ENCODE data around the gene DMWD. TPM values are rescaled to one million over a fixed set of nuclear protein-coding genes. Genes with fewer than 3 reads are reported as not detected.

Gene DMWD
- total RNA-seq, 6 experiments from 2014 or later: 53.4 to 63.2 (median 55.3) TPM

DNA sequence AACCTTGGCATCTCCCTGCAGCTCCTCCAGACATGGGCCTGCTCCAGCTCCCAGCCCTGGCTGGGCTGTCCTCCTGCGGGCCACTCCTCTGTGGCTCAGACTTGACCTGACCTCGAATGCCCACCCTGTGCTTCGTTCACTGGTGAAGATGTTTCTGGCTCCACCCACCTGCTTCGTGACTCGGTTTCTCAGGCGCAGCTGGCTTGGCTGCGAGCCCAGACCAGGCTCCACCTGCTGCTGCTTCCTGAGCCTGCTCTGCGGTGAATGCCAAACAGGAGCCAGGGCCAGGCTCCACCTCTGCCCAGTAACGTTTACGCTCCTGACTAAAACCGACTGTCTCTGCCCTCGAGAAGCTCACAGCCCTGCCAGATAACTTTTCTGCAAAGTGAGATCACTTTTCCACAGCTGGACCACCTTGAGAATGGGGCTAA is 31.4 kb upstream of the DMWD start:
- H3K27ac Mint-ChIP-seq: no peak overlapping the region
- H3K4me1 Mint-ChIP-seq (ENCODE audit: low read depth): no peaks in the 10 kb centered on the region
- H3K36me3 Mint-ChIP-seq (ENCODE audit: low read depth): peaks cover 15% of the 10 kb centered on the region
- H3K27me3 Mint-ChIP-seq (ENCODE audit: insufficient read depth): peaks cover 8% of the 10 kb centered on the region
- TF ChIP-seq, protein P1, sequence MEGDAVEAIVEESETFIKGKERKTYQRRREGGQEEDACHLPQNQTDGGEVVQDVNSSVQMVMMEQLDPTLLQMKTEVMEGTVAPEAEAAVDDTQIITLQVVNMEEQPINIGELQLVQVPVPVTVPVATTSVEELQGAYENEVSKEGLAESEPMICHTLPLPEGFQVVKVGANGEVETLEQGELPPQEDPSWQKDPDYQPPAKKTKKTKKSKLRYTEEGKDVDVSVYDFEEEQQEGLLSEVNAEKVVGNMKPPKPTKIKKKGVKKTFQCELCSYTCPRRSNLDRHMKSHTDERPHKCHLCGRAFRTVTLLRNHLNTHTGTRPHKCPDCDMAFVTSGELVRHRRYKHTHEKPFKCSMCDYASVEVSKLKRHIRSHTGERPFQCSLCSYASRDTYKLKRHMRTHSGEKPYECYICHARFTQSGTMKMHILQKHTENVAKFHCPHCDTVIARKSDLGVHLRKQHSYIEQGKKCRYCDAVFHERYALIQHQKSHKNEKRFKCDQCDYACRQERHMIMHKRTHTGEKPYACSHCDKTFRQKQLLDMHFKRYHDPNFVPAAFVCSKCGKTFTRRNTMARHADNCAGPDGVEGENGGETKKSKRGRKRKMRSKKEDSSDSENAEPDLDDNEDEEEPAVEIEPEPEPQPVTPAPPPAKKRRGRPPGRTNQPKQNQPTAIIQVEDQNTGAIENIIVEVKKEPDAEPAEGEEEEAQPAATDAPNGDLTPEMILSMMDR (IDR thresholded peaks at IDR 0.05): no peak
- DNase-seq: no peak
- no peaks in the 10 kb centered on the region for H3K9me3 Mint-ChIP-seq
- H3K4me3 Mint-ChIP-seq: no peak overlapping the region

DNA sequence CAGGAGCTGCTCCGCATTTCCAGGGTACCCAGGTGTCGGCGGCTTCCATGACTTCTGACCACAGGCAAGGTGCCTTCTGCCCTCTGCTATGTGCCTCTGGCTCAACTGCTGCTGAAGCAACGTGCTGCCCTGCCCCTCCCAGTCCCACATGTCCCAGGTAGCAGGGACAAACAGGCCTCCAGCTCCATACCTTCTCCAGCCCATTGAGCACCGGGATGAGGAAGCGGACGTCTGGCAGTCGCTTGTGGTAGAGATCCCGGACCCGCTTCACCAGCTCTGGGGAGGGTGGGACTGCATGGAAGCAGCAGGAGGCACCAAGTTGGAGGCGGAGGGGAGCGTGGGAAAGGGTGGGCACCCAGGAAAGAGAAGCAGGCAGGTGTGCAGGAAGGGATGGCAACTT is 30.5 kb upstream of the DMWD start:
- TF ChIP-seq, protein P1 (IDR thresholded peaks at IDR 0.05): no peak
- H3K9me3 Mint-ChIP-seq: no peaks in the 10 kb centered on the region
- H3K4me1 Mint-ChIP-seq (ENCODE audit: low read depth): no peaks in the 10 kb centered on the region
- no peak overlapping the region for H3K27ac Mint-ChIP-seq
- peaks cover 7% of the 10 kb centered on the region for H3K36me3 Mint-ChIP-seq (ENCODE audit: low read depth)
- H3K27me3 Mint-ChIP-seq (ENCODE audit: insufficient read depth): peaks cover 6% of the 10 kb centered on the region
- H3K4me3 Mint-ChIP-seq: no peak overlapping the region
- DNase-seq: no peak

DNA sequence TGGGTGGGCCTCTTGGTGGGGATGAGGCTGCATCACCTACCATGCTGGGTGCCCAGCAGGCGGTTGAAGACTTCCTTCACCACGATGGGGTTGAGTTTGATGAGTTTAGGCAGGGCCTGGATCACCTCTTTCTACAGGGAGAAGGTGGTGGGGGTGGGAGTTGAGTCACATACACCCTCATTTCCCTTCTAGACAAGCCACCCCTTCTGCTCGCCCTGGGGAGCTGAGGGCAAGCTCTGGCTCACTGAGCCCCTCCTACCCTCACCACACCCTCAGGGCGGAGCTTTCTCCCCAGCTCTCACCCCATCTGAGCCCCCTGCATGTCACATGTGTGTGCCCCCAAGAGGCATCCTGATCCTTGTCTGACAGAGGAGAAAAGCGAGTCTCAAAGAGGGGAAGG is 30.1 kb upstream of the DMWD start:
- H3K4me3 Mint-ChIP-seq: no peak overlapping the region
- peaks cover 6% of the 10 kb centered on the region for H3K27me3 Mint-ChIP-seq (ENCODE audit: insufficient read depth)
- DNase-seq: no peak
- no peak overlapping the region for H3K27ac Mint-ChIP-seq
- H3K9me3 Mint-ChIP-seq: no peaks in the 10 kb centered on the region
- H3K36me3 Mint-ChIP-seq (ENCODE audit: low read depth): peaks cover 5% of the 10 kb centered on the region
- TF ChIP-seq, protein P1 (IDR thresholded peaks at IDR 0.05): no peak
- no peaks in the 10 kb centered on the region for H3K4me1 Mint-ChIP-seq (ENCODE audit: low read depth)

DNA sequence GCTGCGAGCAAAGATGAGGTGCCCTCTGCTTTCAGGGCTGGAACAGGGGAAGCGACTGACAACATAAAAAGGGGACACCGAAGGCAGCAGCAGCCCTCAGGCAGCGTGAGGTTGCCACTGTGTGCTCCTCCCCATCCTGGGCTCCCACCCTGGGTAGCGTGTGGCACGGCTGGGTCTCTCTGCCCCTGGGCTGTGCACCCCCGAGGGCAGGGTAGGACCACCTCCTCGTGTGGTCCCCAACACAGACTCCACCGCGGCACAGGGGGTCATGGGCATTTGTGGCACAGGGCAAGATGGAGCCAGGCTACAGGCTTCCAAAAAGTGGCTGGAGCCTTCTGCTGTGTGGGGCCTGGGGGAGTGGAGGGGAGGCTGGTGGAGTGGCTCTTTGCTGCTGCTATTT is 28.9 kb upstream of the DMWD start:
- H3K27ac Mint-ChIP-seq: no peak overlapping the region; the same call in 1 of the 2 replicates

DNA sequence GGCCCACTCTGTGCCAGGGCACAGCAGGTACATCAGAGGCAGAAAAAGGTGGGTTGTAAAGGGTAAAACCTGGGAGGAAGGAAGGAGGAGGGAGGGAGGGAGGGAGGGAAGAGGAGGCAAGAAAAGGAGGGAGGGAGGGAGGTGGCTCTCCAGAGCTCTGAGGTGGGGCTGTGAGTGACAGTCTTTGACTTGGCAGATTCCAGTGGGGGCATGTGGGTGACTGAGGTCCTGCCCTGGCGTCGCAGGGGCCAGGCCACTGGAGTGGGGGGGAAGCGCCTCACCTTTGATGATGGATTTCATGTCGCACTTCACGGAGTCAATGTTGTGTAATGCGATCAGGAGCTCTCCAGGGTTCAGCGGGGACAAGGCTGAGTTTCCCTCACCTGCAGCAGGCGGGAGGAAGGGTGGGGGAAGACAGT is 28.5 kb upstream of the DMWD start:
- H3K27me3 Mint-ChIP-seq (ENCODE audit: insufficient read depth): peaks cover 6% of the 10 kb centered on the region
- TF ChIP-seq, protein P1 (IDR thresholded peaks at IDR 0.05): no peak
- H3K36me3 Mint-ChIP-seq (ENCODE audit: low read depth): peaks cover 5% of the 10 kb centered on the region
- H3K27ac Mint-ChIP-seq: no peak overlapping the region
- no peak overlapping the region for H3K4me3 Mint-ChIP-seq
- peaks cover 8% of the 10 kb centered on the region; the same call in 1 of the 2 replicates for H3K4me1 Mint-ChIP-seq (ENCODE audit: low read depth)
- no peak for DNase-seq
- no peaks in the 10 kb centered on the region for H3K9me3 Mint-ChIP-seq

More for the DNA sequence above, 28.9 kb upstream of the DMWD start:
- TF ChIP-seq, protein P1 (IDR thresholded peaks at IDR 0.05): no peak
- H3K4me1 Mint-ChIP-seq (ENCODE audit: low read depth): peaks cover 8% of the 10 kb centered on the region; the same call in 1 of the 2 replicates
- no peak overlapping the region for H3K4me3 Mint-ChIP-seq
- no peaks in the 10 kb centered on the region for H3K9me3 Mint-ChIP-seq
- H3K27me3 Mint-ChIP-seq (ENCODE audit: insufficient read depth): peaks cover 6% of the 10 kb centered on the region
- no peak for DNase-seq
- peaks cover 5% of the 10 kb centered on the region for H3K36me3 Mint-ChIP-seq (ENCODE audit: low read depth)

All from HFFc6 (cell line).